ENCODE data around the gene PLCG1.

DNA sequence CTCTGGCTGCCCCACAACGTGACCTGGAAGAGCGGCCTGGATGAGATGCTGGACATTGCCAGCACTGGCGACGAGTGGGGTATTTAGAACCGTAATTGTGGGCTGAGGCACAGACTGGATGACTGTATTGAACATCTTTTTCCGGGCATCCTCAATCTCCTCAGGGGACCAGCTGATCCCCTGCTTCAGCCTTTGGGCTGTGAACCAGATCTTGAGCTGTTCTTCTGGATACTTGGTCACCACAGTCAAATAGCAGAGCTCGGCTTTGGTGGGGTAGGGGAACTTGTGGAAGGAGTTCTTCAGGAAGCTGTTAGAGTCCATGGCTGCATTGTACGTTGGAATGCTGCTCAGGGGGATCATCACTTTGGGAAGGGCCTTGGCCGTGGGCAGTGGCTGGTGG lies 66.3 kb downstream of the PLCG1 start:
- TF ChIP-seq CTCF (optimal IDR thresholded peaks at IDR 0.05 in 1 of 3, IDR thresholded peaks at IDR 0.05 in 1 of 3, conservative IDR thresholded peaks at IDR 0.05 in 1 of 3; ENCODE audit: extremely low read depth in 1 of 3, insufficient read depth in 2 of 3, low read length in 3 of 3) (no peak), EZH2 (IDR thresholded peaks at IDR 0.05; ENCODE audit: low read length) (no peak)
